Central memory CD8-positive, alpha-beta T cell (primary cell): ENCODE results near the gene KIF13A.
"Not testable (repeated sequence)": the region's sequence is repeated elsewhere in the genome, so short reads cannot be mapped to it uniquely, and the experiment has no call there.

Experiments
- ATAC-seq: fragments of 150-1000 bp; cut with Tn5 transposase; replicated peaks from 2 replicates; pipeline ENCODE4 v1.10.0; 2022; ENCODE audit warnings: mild to moderate bottlenecking, moderate FRiP score, moderate number of reproducible peaks; ENCODE audit not compliant: poor library complexity, severe bottlenecking; ENCODE audit errors: extremely low read depth
- DNase-seq, 2 donors: peaks; one replicate each; pipeline ENCODE4 v3.0.0; 2021; ENCODE audit warnings: low spot score in 2 of 2
- H3K27ac Mint-ChIP-seq: one replicate; pipeline ENCODE4 v1.8.0; 2022; ENCODE audit warnings: low read depth, mild to moderate bottlenecking, moderate library complexity, mixed read lengths
- H3K27me3 Mint-ChIP-seq: one replicate; pipeline ENCODE4 v1.8.0; 2022; ENCODE audit warnings: mixed read lengths
- H3K36me3 Mint-ChIP-seq: one replicate; pipeline ENCODE4 v1.8.0; 2022; ENCODE audit warnings: mild to moderate bottlenecking, moderate library complexity, mixed read lengths; ENCODE audit not compliant: insufficient read depth
- H3K4me1 Mint-ChIP-seq: one replicate; pipeline ENCODE4 v1.8.0; 2022; ENCODE audit warnings: mixed read lengths
- H3K4me3 Mint-ChIP-seq: one replicate; pipeline ENCODE4 v1.8.0; 2022; ENCODE audit warnings: mild to moderate bottlenecking, moderate library complexity, mixed read lengths
- H3K9me3 Mint-ChIP-seq: one replicate; pipeline ENCODE4 v1.8.0; 2022; ENCODE audit warnings: mixed read lengths

KIF13A gene

DNA sequence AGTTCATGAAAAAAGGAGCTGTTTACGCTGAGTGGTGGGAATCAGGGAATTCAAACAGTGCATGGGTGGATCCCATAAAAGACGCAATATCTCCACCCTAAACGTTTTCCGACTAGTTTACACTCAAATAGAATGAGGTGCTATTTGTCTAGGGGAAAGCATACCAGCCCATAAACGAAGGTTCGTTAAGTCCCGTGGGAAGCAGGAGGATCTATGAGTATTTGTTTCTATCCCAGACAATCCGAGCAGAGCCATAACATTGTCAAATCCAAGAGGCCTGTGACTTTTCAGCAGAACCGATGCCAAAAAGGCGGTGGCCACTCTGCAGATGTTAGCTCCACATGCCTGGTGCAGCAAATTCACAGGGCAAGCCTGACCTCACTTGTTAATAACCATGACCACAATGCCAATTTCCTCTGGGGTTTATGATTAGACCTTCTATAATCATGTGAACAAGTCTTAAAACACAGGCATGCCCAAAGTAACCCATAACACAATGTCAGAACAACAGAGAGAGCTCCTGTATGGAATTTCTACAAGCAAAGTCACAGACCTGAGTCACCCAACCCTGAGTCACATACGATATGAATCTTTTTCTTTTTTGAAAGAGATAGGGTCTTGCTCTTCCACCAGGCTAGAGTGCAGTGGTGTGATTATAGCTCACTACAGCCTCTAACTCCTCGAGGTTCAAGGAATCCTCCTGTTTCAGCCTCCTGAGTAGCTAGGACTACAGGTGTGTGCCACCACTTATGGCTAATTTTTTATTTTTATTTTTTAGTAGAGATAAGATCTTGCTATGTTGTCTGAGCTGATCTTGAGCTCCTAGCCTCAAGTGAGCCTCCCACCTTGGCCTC, 123.3 kb downstream of the KIF13A start:
- Mint-ChIP-seq H3K27me3 (peaks cover 13% of the 10 kb centered on the region), H3K9me3 (no peaks in the 10 kb centered on the region), H3K4me3 (no peak overlapping the region), H3K4me1 (no peaks in the 10 kb centered on the region), H3K27ac (no peak overlapping the region), H3K36me3 (no peaks in the 10 kb centered on the region)
- ATAC-seq (no peak), DNase-seq (no peak)

DNA sequence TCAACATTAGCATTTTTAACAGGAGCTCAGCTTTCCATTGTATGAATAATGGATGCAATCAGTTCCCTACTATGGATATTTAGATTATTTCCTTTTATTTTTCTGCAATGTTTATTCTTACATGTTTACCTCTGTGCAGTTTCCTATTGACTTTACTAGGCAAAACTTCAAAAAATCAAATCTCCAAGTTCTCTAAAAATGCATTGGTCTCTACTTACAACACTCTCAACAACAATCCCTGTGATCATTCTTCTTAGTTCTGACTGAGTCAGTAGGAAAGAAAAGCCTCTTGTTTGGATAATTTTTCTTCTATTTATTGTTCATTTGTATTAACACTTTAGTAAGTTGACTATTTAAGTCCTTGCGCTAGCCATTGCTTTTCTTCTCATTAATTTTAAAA, 126.1 kb downstream of the KIF13A start:
- DNase-seq (no peak), ATAC-seq (no peak)
- Mint-ChIP-seq H3K27ac (no peak overlapping the region), H3K4me1 (no peaks in the 10 kb centered on the region), H3K9me3 (no peaks in the 10 kb centered on the region), H3K4me3 (no peak overlapping the region), H3K27me3 (peaks cover 25% of the 10 kb centered on the region), H3K36me3 (no peaks in the 10 kb centered on the region)

DNA sequence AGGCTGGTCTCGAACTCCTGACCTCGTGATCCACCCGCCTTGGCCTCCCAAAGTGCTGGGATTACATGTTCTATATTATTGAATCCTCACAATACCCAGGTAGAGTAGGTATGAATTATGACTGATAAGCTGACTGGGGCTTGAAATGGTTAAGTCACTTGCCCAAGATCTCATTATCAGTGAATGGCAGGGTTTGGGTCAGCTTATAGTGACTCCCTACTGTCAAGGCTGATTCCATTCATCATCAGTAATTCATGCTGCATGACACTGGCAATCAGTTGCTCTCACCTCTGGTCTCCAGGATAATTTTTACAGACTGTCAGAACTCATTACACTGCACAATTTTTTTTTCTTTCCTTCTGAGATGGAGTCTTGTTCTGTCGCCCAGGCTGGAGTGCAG, 127.6 kb downstream of the KIF13A start:
- DNase-seq (no peak), ATAC-seq (no peak)
- peaks cover 34% of the 10 kb centered on the region for H3K27me3 Mint-ChIP-seq
- no peaks in the 10 kb centered on the region for H3K4me1 Mint-ChIP-seq
- H3K9me3 Mint-ChIP-seq = no peaks in the 10 kb centered on the region
- H3K4me3 Mint-ChIP-seq = no peak overlapping the region
- H3K36me3 Mint-ChIP-seq = no peaks in the 10 kb centered on the region
- no peak overlapping the region for H3K27ac Mint-ChIP-seq

DNA sequence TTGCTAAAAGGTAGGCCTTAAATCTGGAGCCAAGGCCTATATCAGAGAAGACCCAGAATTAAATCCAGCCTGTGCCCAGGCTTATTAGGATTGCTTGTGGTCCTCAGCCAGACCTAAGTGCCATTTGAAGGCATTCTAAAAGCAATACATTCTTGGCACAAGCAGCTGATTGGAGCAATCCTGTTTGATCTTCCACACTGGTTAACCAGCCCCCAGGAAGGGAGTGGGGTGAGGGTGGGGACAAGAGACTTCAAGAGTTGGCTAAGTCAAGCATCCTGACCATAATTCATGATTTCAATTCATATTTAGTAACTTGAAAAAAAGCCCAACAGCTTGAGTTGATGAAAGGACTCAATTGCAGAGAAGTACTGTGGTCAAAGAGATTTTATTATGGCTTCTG, 128.9 kb downstream of the KIF13A start:
- no peak for DNase-seq
- Mint-ChIP-seq H3K36me3 (no peaks in the 10 kb centered on the region), H3K27me3 (peaks cover 30% of the 10 kb centered on the region), H3K27ac (no peak overlapping the region), H3K9me3 (no peaks in the 10 kb centered on the region), H3K4me3 (no peak overlapping the region), H3K4me1 (no peaks in the 10 kb centered on the region)
- ATAC-seq = no peak

DNA sequence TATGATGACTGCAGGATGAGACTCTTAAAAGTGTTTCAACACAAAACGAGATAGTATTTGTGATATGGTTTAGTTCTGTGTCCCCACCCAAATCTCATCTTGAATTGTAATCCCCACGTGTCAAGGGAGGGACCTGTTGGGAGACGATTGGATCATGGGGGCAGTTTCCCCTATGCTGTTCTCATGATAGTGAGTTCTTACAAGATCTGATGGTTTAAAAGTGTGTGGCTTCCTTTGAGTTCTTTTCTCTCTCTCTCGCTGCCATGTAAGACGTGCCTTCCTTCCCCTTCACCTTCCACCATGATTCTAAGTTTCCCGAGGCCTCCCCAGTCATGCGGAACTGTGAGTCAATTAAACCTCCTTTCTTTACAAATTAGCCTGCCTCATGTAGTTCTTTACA, 130.2 kb downstream of the KIF13A start:
- not testable (repeated sequence) for H3K27ac Mint-ChIP-seq, H3K9me3 Mint-ChIP-seq, H3K4me1 Mint-ChIP-seq, DNase-seq, H3K4me3 Mint-ChIP-seq, ATAC-seq, H3K36me3 Mint-ChIP-seq
- H3K27me3 Mint-ChIP-seq = peaks cover 31% of the 10 kb centered on the region

DNA sequence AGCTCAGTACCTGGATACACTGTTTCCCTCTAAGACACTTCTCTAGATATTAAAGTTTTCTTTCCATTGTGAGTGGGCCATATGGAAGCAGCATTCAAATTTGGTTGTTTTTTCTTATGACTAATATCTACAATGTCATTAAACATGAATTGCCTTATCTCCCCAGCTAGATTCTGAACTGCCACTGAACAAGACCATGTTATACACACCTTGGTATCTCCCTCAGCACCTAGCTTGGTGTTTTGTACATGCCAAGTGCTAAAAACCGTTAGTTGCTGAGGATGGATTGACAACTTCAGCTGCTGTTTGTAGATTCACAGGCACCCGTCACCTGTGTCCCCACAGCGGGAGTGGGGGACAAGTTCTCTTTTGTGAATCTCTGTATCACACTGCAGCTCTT, 131.1 kb downstream of the KIF13A start:
- DNase-seq (no peak), ATAC-seq (no peak)
- Mint-ChIP-seq H3K27ac (no peak overlapping the region), H3K36me3 (no peaks in the 10 kb centered on the region), H3K9me3 (no peaks in the 10 kb centered on the region), H3K4me1 (no peaks in the 10 kb centered on the region), H3K27me3 (peaks cover 31% of the 10 kb centered on the region), H3K4me3 (no peak overlapping the region)

DNA sequence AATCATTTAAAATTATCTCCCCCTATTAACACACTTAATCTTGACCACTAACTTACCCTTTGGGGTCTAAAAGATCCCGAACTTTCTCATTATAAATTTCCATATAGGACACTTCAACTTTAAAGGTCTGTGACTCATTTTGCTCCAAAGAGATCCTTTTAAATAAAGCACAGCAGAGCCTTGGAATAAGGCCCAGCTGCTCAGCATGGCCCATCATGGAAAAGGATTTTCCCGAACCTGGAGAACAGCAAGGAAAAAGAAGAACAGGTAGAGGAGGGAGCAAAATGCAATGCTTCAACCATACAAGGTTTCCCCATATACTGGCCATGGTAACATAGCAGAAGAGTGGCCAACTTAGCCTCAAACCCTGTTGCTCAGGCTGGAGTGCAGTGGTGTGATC, 132.1 kb downstream of the KIF13A start:
- Mint-ChIP-seq H3K4me3 (no peak overlapping the region), H3K9me3 (no peaks in the 10 kb centered on the region), H3K4me1 (no peaks in the 10 kb centered on the region), H3K27ac (no peak overlapping the region), H3K27me3 (peaks cover 40% of the 10 kb centered on the region), H3K36me3 (no peaks in the 10 kb centered on the region)
- ATAC-seq (no peak), DNase-seq (no peak)

DNA sequence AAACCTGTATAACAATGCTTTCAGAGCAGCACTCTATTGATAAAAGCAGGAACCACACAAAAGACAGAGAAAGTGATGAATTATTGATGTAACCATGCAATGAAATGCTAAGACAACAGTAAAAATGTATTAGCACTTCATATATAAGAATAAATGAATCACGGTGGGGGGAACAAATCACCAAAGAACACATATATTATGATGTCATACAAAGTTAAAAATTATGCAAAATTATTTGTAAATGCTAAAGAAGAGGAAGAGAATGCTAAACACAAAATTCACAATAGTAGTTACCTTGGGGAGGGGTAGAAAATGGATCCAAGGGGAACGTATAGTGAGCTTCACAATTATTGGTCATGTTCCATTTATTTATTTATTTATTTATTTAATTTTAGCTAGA, 133.9 kb downstream of the KIF13A start:
- Mint-ChIP-seq H3K4me3 (no peak overlapping the region), H3K9me3 (no peaks in the 10 kb centered on the region), H3K27me3 (peaks cover 58% of the 10 kb centered on the region), H3K27ac (no peak overlapping the region), H3K36me3 (no peaks in the 10 kb centered on the region), H3K4me1 (no peaks in the 10 kb centered on the region)
- DNase-seq = no peak
- ATAC-seq = no peak

DNA sequence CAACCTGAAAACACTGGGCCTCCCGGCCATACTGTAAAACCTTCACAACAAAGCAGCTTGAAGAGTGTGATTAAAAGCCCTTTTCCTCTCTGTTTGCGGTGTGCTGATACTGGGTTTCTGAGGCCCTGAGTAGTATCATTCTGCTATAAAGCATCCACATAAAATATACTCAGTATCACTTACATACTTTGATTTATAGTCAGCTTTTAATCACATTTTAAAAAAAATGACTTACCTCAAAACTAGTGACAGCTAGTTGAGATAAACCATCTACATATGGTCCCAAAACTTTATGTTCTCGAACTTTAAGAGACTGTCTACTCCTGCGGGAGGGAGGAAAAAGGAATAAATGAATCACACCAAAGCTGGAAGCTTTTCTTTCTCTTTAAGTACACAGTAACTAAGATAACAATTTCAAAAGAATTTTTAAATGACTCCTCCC, 135.7 kb downstream of the KIF13A start:
- Mint-ChIP-seq H3K4me1 (no peaks in the 10 kb centered on the region), H3K9me3 (no peaks in the 10 kb centered on the region), H3K4me3 (no peak overlapping the region), H3K27me3 (peaks cover 50% of the 10 kb centered on the region), H3K36me3 (no peaks in the 10 kb centered on the region), H3K27ac (no peak overlapping the region)
- ATAC-seq (no peak), DNase-seq (no peak)

DNA sequence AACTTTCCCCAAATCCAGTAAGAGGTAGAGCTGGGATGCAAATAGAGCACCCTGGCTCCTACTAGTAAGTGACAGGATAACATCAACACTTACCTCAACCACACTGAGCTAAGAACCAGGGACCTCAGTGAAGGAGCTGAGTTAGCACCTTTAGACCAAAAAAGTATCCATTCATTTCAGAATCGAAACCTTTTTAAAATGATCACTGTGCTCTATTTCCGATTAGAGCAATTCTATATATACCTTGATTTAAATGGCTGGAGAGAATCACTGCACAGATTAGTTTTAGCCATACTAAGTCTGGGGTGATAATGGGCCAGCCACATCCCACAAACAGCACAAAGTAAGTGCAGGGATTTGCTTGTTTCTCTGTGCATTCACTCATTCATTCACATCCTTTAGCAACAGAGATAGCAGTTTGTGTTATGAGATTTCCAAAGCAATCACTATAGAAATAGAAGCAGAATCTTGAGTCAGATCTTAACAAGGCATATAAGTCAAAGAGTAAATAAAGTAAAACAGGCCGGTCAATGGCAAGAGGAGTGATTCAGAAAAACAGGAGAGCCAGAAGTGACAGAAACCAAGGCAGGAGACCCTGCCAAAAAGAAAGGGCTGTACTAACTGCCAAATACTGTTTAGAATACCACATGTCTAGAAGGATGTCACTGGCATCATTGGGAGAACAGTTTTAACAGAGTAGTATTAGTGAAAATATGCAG, 136.3 kb downstream of the KIF13A start:
- DNase-seq (no peak), ATAC-seq (no peak)
- Mint-ChIP-seq H3K4me3 (no peak overlapping the region), H3K4me1 (no peaks in the 10 kb centered on the region), H3K27me3 (peaks cover 44% of the 10 kb centered on the region), H3K27ac (no peak overlapping the region), H3K9me3 (no peaks in the 10 kb centered on the region), H3K36me3 (no peaks in the 10 kb centered on the region)

DNA sequence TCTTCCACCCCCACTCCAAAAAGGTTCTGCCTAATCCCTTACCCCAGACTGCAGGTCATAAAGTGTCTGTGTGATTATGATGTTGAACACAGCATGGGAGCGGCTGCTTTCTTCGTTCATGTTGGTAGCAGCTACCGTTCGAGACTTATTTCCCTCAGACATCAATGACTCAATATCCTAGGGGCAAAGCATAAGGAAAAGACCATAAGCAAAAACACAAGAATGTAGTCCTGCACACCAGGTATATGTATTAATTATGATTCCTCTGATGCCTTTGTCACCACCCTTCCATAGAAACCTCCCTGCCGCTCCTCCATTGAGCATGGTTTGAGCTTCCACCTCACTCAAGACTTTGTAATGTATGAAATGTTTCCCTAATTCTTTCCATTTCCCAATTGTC, 137.2 kb downstream of the KIF13A start:
- ATAC-seq (no peak), DNase-seq (no peak)
- H3K27ac Mint-ChIP-seq = no peak overlapping the region
- H3K9me3 Mint-ChIP-seq = no peaks in the 10 kb centered on the region
- H3K4me3 Mint-ChIP-seq = no peak overlapping the region
- no peaks in the 10 kb centered on the region for H3K36me3 Mint-ChIP-seq
- peaks cover 38% of the 10 kb centered on the region for H3K27me3 Mint-ChIP-seq
- no peaks in the 10 kb centered on the region for H3K4me1 Mint-ChIP-seq

DNA sequence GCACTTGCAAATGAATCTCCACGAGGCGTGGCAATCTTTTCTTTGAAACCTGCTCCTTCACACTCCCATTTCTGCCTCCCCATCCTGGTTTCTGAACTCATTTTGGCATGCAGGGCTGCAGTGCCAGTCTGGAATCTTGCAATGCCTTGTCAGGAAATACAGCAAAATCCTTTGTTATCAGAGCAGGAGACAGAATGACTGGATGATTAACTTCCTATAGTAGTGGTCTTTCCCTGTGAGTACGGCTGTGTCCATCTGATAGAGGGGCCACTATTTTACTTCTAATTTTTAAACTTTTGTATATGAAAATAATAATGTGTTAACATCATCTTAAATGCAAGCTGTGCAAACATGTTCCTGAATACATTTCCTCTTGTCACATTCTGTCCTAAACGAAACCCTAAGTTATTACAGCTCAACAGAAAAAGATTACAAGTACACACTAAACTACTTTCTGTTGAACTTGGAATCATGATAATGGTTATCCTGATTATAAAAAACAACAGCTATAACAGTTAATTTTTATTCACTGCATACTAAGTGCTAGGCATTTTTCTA, 140.2 kb downstream of the KIF13A start:
- Mint-ChIP-seq H3K9me3 (no peaks in the 10 kb centered on the region), H3K4me3 (no peak overlapping the region), H3K27me3 (peaks cover 36% of the 10 kb centered on the region), H3K4me1 (no peaks in the 10 kb centered on the region), H3K27ac (no peak overlapping the region), H3K36me3 (no peaks in the 10 kb centered on the region)
- ATAC-seq = no peak
- no peak for DNase-seq

DNA sequence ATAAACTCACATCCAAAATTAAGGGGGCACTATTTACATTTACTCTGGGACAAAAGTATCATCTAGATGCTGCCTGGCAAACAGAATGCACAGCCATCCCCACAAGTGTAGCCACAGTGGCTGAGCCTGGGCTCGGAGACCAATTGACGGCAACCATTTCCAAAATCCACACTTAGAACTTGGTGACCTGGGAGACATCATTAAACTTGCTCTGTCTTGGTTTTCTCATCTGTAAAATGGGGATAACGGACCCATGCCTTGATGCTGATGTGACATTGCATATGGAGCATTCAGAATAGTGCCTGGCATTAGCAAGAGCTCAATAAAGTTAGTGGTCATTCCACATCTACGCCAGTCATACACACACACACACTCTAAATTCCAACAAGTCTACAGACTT, 140.7 kb downstream of the KIF13A start:
- H3K27ac Mint-ChIP-seq = no peak overlapping the region
- peaks cover 36% of the 10 kb centered on the region for H3K27me3 Mint-ChIP-seq
- H3K4me3 Mint-ChIP-seq = no peak overlapping the region
- H3K36me3 Mint-ChIP-seq = no peaks in the 10 kb centered on the region
- DNase-seq (no peak), ATAC-seq (no peak)
- H3K9me3 Mint-ChIP-seq = no peaks in the 10 kb centered on the region
- H3K4me1 Mint-ChIP-seq = no peaks in the 10 kb centered on the region
